HepG2 (cell line): Measurements from ENCODE around the gene CDH22. TPM values are rescaled to one million over a fixed set of nuclear protein-coding genes. Genes with fewer than 3 reads are reported as not detected.

Source experiments
- CBX1 ChIP-seq: IDR thresholded peaks from one replicate; pipeline ENCODE4 v1.6.1; 2016; ENCODE audit warnings: antibody characterized with exemption, low read depth
- CEBPG ChIP-seq: IDR thresholded peaks from 2 replicates; pipeline ENCODE4 v1.6.1; 2016
- FOXP4 ChIP-seq: sonication (generic); formaldehyde crosslinking; IDR thresholded peaks from 2 replicates; pipeline ENCODE4 v1.4.0; 2020; ENCODE audit warnings: missing genetic modification reagents
- KAT8 ChIP-seq: IDR thresholded peaks from 2 replicates; pipeline ENCODE4 v1.6.1; 2016; ENCODE audit warnings: missing genetic modification reagents, missing compliant biosample characterization
- LRRFIP1 ChIP-seq: sonication (generic); formaldehyde crosslinking; conservative IDR thresholded peaks from 2 replicates; pipeline ENCODE4 v1.4.0; 2020; ENCODE audit warnings: missing genetic modification reagents
- NR2C2 ChIP-seq: sonication (generic); formaldehyde crosslinking; IDR thresholded peaks from 2 replicates; pipeline ENCODE4 v1.4.0; 2020; ENCODE audit warnings: missing genetic modification reagents, mild to moderate bottlenecking, moderate library complexity, borderline replicate concordance
- SP140L ChIP-seq: sonication (generic); formaldehyde crosslinking; IDR thresholded peaks from 2 replicates; pipeline ENCODE4 v1.4.0; 2020; ENCODE audit warnings: missing genetic modification reagents, borderline replicate concordance
- SP5 ChIP-seq: IDR thresholded peaks from 2 replicates; pipeline ENCODE4 v1.6.1; 2016; ENCODE audit warnings: low read depth, borderline replicate concordance
- TBP ChIP-seq: sonication (generic); formaldehyde crosslinking; IDR thresholded peaks from 2 replicates; pipeline ENCODE4 v1.5.0; 2020; ENCODE audit warnings: missing genetic modification reagents
- ZBTB39 ChIP-seq: sonication (generic); formaldehyde crosslinking; IDR thresholded peaks from 2 replicates; pipeline ENCODE4 v1.5.0; 2020; ENCODE audit warnings: missing genetic modification reagents
- ZIK1 ChIP-seq: sonication (generic); formaldehyde crosslinking; IDR thresholded peaks from 2 replicates; pipeline ENCODE4 v1.5.0; 2020; ENCODE audit warnings: mild to moderate bottlenecking, low read depth, missing genetic modification reagents, borderline replicate concordance
- ZNF256 ChIP-seq: sonication (generic); formaldehyde crosslinking; conservative IDR thresholded peaks from 2 replicates; pipeline ENCODE4 v1.4.0; 2020; ENCODE audit warnings: missing genetic modification reagents
- ZNF501 ChIP-seq: sonication (generic); formaldehyde crosslinking; IDR thresholded peaks from 2 replicates; pipeline ENCODE4 v1.5.1; 2020; ENCODE audit warnings: mild to moderate bottlenecking, moderate library complexity, missing genetic modification reagents
- ZNF839 ChIP-seq: sonication (generic); formaldehyde crosslinking; IDR thresholded peaks from 2 replicates; pipeline ENCODE4 v1.4.0; 2020; ENCODE audit warnings: missing genetic modification reagents, mild to moderate bottlenecking, borderline replicate concordance
- polyA plus RNA-seq, 8 experiments: library from polyadenylated mRNA; depleted of rRNA in 3 of 8; stranded (reverse) in 7 of 8; unstranded in 1 of 8; fragments of >200 nt; fragmentation: Illumina TruSeq in 4 of 8; extraction: Trizol in 4 of 8; gene quantifications; 2 replicates each; pipeline versions ENCODE4 v1.2.1 to v1.2.3, GENCODE V29; 2011 to 2016; ENCODE audit warnings: low read depth in 4 of 8, missing spikeins in 1 of 8, mixed read lengths in 1 of 8; ENCODE audit not compliant: insufficient read depth in 1 of 8
- total RNA-seq, 5 experiments: library from RNA; depleted of rRNA; stranded (reverse); fragments of >200 nt; fragmentation: Illumina TruSeq; extraction: Trizol; gene quantifications; 2 replicates each; pipeline ENCODE4 v1.2.3, GENCODE V29; 2016; ENCODE audit warnings: low read depth in 1 of 5
- TF ChIP-seq, protein P1 (sequence below): sonication (generic); formaldehyde crosslinking; IDR thresholded peaks from 2 replicates; pipeline ENCODE4 v1.4.0; 2020; ENCODE audit warnings: missing genetic modification reagents, borderline replicate concordance
- TF ChIP-seq, protein P2 (sequence below): sonication (generic); formaldehyde crosslinking; IDR thresholded peaks from 2 replicates; pipeline ENCODE4 v1.4.0; 2020; ENCODE audit warnings: missing genetic modification reagents

Gene CDH22
- total and polyA plus RNA-seq, 2 of the 13 experiments (the other 11 are each of a cell fraction or from before 2014, with no cell fraction given): not detected

DNA sequence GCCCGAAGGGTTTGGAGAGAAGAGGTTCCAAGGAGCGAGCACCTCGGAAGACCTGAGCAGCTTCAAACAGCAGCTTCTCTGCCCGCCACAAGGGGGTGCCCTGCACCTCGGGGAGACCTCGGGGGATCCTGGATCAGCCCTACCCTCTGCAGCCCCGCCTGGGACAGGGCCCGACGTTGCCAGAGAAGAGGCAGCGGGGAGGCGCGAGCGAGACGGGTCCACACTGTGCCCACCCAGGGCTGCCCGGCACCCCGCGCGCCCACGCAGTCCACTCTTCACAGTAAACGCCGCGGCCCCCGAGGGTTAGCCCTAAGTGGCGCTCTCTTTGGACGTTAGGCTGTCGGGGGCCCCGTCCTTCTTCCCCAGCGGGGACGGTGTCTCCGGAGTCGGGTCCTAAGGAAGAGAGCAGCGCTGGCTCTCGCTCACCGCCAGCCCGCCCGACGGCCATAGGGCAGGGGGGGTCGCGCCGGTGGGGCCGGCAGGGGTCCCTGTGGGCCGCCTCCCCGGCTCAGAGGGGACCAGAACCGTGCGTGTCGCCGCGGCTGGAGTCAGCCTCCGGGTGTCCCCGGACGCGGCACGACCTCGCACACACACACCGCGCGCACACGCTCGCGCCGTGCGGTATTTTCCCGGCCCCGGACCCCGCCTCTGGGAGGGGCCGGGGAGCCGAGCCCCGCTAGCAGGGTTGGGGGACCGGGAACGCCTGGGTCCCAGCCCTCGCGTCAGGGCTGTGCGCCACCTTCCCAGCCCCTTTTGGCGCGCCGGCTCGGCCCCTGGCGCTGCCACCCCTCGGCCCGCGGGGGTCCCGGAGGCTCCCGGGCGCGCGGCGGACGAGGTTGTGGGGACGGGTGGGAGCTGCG, 929 bp downstream of the CDH22 start (continued):
- TF ChIP-seq SP140L: no peak
- 0 out of 2 replicates have a peak, but pooled peaks have one; percentile 21 for TF ChIP-seq FOXP4 (CRISPR knock-in tag)
- no peak; the same call in 1 of the 2 replicates for TF ChIP-seq ZIK1
- TF ChIP-seq ZNF256 (CRISPR knock-in tag): no peak
- TF ChIP-seq ZNF839 (CRISPR knock-in tag): peak; percentile 75; the same call in 1 of the 2 replicates
- no peak for TF ChIP-seq NR2C2 (CRISPR knock-in tag)
- TF ChIP-seq LRRFIP1 (CRISPR knock-in tag): no peak
- 0 out of 2 replicates have a peak, but pooled peaks have one; percentile 29 for TF ChIP-seq KAT8 (CRISPR knock-in tag)
- TF ChIP-seq CBX1: no peak
- TF ChIP-seq CEBPG: no peak
- TF ChIP-seq ZBTB39: no peak
- no peak for TF ChIP-seq TBP
- TF ChIP-seq, protein P1, sequence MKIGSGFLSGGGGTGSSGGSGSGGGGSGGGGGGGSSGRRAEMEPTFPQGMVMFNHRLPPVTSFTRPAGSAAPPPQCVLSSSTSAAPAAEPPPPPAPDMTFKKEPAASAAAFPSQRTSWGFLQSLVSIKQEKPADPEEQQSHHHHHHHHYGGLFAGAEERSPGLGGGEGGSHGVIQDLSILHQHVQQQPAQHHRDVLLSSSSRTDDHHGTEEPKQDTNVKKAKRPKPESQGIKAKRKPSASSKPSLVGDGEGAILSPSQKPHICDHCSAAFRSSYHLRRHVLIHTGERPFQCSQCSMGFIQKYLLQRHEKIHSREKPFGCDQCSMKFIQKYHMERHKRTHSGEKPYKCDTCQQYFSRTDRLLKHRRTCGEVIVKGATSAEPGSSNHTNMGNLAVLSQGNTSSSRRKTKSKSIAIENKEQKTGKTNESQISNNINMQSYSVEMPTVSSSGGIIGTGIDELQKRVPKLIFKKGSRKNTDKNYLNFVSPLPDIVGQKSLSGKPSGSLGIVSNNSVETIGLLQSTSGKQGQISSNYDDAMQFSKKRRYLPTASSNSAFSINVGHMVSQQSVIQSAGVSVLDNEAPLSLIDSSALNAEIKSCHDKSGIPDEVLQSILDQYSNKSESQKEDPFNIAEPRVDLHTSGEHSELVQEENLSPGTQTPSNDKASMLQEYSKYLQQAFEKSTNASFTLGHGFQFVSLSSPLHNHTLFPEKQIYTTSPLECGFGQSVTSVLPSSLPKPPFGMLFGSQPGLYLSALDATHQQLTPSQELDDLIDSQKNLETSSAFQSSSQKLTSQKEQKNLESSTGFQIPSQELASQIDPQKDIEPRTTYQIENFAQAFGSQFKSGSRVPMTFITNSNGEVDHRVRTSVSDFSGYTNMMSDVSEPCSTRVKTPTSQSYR: no peak
- TF ChIP-seq SP5: no peak
- TF ChIP-seq ZNF501 (CRISPR knock-in tag): peak; percentile 45; the same call in 1 of the 2 replicates
- TF ChIP-seq, protein P2, sequence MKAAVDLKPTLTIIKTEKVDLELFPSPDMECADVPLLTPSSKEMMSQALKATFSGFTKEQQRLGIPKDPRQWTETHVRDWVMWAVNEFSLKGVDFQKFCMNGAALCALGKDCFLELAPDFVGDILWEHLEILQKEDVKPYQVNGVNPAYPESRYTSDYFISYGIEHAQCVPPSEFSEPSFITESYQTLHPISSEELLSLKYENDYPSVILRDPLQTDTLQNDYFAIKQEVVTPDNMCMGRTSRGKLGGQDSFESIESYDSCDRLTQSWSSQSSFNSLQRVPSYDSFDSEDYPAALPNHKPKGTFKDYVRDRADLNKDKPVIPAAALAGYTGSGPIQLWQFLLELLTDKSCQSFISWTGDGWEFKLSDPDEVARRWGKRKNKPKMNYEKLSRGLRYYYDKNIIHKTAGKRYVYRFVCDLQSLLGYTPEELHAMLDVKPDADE: no peak
